Left ventricle myocardium inferior (tissue), 1 donor: ENCODE measurements around the gene RAB15. TPM values are rescaled to one million over a fixed set of nuclear protein-coding genes. Genes with fewer than 3 reads are reported as not detected.

Experiments used
- DNase-seq: peaks from one replicate; pipeline ENCODE4 v3.0.0-alpha.2; 2020
- H3K27ac ChIP-seq: fragments of 200-600 bp; replicated peaks from 2 replicates; pipeline ENCODE4 v1.8.0; 2021
- H3K27me3 ChIP-seq: fragments of 200-600 bp; 2 replicates; pipeline ENCODE4 v1.8.0; 2021; ENCODE audit warnings: low read depth
- H3K36me3 ChIP-seq: fragments of 200-600 bp; 2 replicates; pipeline ENCODE4 v1.8.0; 2021
- H3K4me1 ChIP-seq: fragments of 200-600 bp; 2 replicates; pipeline ENCODE4 v1.8.0; 2021
- H3K4me3 ChIP-seq: fragments of 200-600 bp; 2 replicates; pipeline ENCODE4 v1.8.0; 2021; ENCODE audit warnings: mild to moderate bottlenecking, moderate library complexity
- H3K9me3 ChIP-seq: fragments of 200-600 bp; replicated peaks from 2 replicates; pipeline ENCODE4 v1.8.0; 2021
- CTCF ChIP-seq: fragments of 200-600 bp; IDR thresholded peaks from 2 replicates; pipeline ENCODE4 v1.8.0; 2021; ENCODE audit warnings: antibody characterized with exemption, mild to moderate bottlenecking, borderline replicate concordance
- intact Hi-C: fragments of 100-400 bp; cut with micrococcal nuclease; formaldehyde crosslinking; loops from one replicate; pipeline ENCODE4 v1.11.0; 2022
- total RNA-seq: library from RNA; stranded (reverse); fragmentation: NEBNext Ultra II Directional; extraction: Animal tissue kit (Norgen Biotek cat#: 25700); gene quantifications from one replicate; pipeline ENCODE4 v1.2.1, GENCODE V29; 2021
- donor health status: DM: no; HTN: yes; CAD: no; lungs with severe emphysema.

Gene RAB15
- total RNA-seq, 1 donor from 2014 or later, result 17.1 TPM

GRCh38 chr14:64956697-64957406, 15.3 kb downstream of the RAB15 start:
- Histone ChIP-seq H3K9me3 (no peaks in the 10 kb centered on the region), H3K4me3 (no peak overlapping the region), H3K4me1 (peaks cover 29% of the 10 kb centered on the region), H3K27ac (no peak overlapping the region), H3K36me3 (no peaks in the 10 kb centered on the region), H3K27me3 (no peaks in the 10 kb centered on the region)
- intact Hi-C loops, result no loop called here
- DNase-seq, result no peak
- no peak for TF ChIP-seq CTCF

GRCh38 chr14:64955297-64955696, 16.8 kb downstream of the RAB15 start:
- H3K27ac ChIP-seq, result no peak overlapping the region
- no peak overlapping the region for H3K4me3 ChIP-seq
- no peaks in the 10 kb centered on the region for H3K36me3 ChIP-seq
- no peaks in the 10 kb centered on the region for H3K27me3 ChIP-seq
- peaks cover 32% of the 10 kb centered on the region for H3K4me1 ChIP-seq
- no peak for DNase-seq
- TF ChIP-seq CTCF, result no peak
- intact Hi-C loops, result no loop called here
- H3K9me3 ChIP-seq, result no peaks in the 10 kb centered on the region

- TF ChIP-seq CTCF, result no peak
- no peak overlapping the region for H3K27ac ChIP-seq
- DNase-seq, result no peak
- no peaks in the 10 kb centered on the region for H3K9me3 ChIP-seq
- H3K36me3 ChIP-seq, result no peaks in the 10 kb centered on the region
- H3K4me3 ChIP-seq, result no peak overlapping the region
- intact Hi-C loops, result no loop called here
- H3K27me3 ChIP-seq, result no peaks in the 10 kb centered on the region
- H3K4me1 ChIP-seq, result peaks cover 35% of the 10 kb centered on the region
These were observed 17.5 kb downstream of the RAB15 start for GRCh38 chr14:64954491-64955240.

- intact Hi-C loops, result no loop called here
- TF ChIP-seq CTCF, result no peak
- DNase-seq, result no peak
- no peaks in the 10 kb centered on the region for H3K9me3 ChIP-seq
- H3K27me3 ChIP-seq, result no peaks in the 10 kb centered on the region
- peaks cover 43% of the 10 kb centered on the region for H3K4me1 ChIP-seq
- H3K36me3 ChIP-seq, result peaks cover 4% of the 10 kb centered on the region
- H3K4me3 ChIP-seq, result no peak overlapping the region
- no peak overlapping the region for H3K27ac ChIP-seq
These were observed 18.5 kb downstream of the RAB15 start for GRCh38 chr14:64953661-64954060.

- Histone ChIP-seq H3K4me3 (no peak overlapping the region), H3K4me1 (peaks cover 46% of the 10 kb centered on the region), H3K36me3 (peaks cover 6% of the 10 kb centered on the region), H3K27ac (no peak overlapping the region), H3K27me3 (no peaks in the 10 kb centered on the region), H3K9me3 (no peaks in the 10 kb centered on the region)
- TF ChIP-seq CTCF, result no peak
- intact Hi-C loops, result no loop called here
- no peak for DNase-seq
These were observed 18.9 kb downstream of the RAB15 start for GRCh38 chr14:64953310-64953654.
